Mucosa of descending colon (tissue), 3 donors: Measurements from ENCODE around the gene PCSK6. TPM values are rescaled to one million over a fixed set of nuclear protein-coding genes. Genes with fewer than 3 reads are reported as not detected.
A peak's percentile ranks its signal among the peaks of the same experiment; 100 is the strongest.

ENCODE experiments used
- ATAC-seq: fragments of 200-7000 bp; cut with Tn5 transposase; one replicate; pipeline ENCODE4 v1.9.1; 2020; ENCODE audit warnings: mild to moderate bottlenecking, moderate library complexity
- DNase-seq, 3 donors: peaks; one replicate each; pipeline ENCODE4 v3.0.0-alpha.2; 2020
- H3K36me3 ChIP-seq: fragments of 200-600 bp; one replicate; pipeline ENCODE4 v1.8.0; 2021; ENCODE audit warnings: low read depth, mild to moderate bottlenecking
- H3K4me1 ChIP-seq: fragments of 200-600 bp; one replicate; pipeline ENCODE4 v1.8.0; 2021; ENCODE audit warnings: low read depth, mild to moderate bottlenecking
- H3K4me3 ChIP-seq: fragments of 200-600 bp; one replicate; pipeline ENCODE4 v1.8.0; 2021; ENCODE audit warnings: mild to moderate bottlenecking
- H3K9me3 ChIP-seq: fragments of 200-600 bp; one replicate; pipeline ENCODE4 v1.8.0; 2021; ENCODE audit warnings: mild to moderate bottlenecking
- intact Hi-C, 2 donors: fragments of 100-400 bp; cut with DNase I in 1 of 2; cut with micrococcal nuclease in 1 of 2; formaldehyde crosslinking; loops; one replicate each; pipeline versions ENCODE4 v1.11.0 to v1.11.1; 2022; cut with DNase I, micrococcal nuclease
- long read RNA-seq, 2 donors: library from polyadenylated mRNA; unstranded; transcript quantifications; one replicate each; pipeline ENCODE4 v2.0.0, GENCODE V29; 2019 to 2021
- total RNA-seq, 3 donors: library from RNA; stranded (reverse); fragmentation: NEBNext Ultra II Directional in 2 of 3; extraction: Animal tissue kit (Norgen Biotek cat#: 25700) in 2 of 3; gene quantifications; one replicate each; pipeline versions ENCODE4 v1.2.1 to v1.2.4, GENCODE V29; 2021 to 2023
- TF ChIP-seq, protein P1 (sequence below): fragments of 200-600 bp; IDR thresholded peaks from one replicate; pipeline ENCODE4 v1.8.0; 2022; ENCODE audit warnings: antibody characterized with exemption, mild to moderate bottlenecking
- donor health status: DM: no; HTN: no; CAD: no; lungs with moderate emphysema.
- donor health status: DM: no; HTN: no; CAD: no.
- donor health status: DM: no; HTN: yes; CAD: no.

Gene PCSK6
- total RNA-seq, result 10 to 100 TPM; 21.3 to 58.4 (median 30.3) TPM
- long read RNA-seq, donor 1, full-length matches to known transcripts, result 4 of 14 reads
- long read RNA-seq, donor 1, partial matches to known transcripts, result 6 of 14 reads
- long read RNA-seq, donor 1, other reads (novel, unspliced or antisense), result 4 of 14 reads
- long read RNA-seq, donor 2, partial matches to known transcripts, result 2 of 6 reads
- long read RNA-seq, donor 2, other reads (novel, unspliced or antisense), result 3 of 6 reads

DNA sequence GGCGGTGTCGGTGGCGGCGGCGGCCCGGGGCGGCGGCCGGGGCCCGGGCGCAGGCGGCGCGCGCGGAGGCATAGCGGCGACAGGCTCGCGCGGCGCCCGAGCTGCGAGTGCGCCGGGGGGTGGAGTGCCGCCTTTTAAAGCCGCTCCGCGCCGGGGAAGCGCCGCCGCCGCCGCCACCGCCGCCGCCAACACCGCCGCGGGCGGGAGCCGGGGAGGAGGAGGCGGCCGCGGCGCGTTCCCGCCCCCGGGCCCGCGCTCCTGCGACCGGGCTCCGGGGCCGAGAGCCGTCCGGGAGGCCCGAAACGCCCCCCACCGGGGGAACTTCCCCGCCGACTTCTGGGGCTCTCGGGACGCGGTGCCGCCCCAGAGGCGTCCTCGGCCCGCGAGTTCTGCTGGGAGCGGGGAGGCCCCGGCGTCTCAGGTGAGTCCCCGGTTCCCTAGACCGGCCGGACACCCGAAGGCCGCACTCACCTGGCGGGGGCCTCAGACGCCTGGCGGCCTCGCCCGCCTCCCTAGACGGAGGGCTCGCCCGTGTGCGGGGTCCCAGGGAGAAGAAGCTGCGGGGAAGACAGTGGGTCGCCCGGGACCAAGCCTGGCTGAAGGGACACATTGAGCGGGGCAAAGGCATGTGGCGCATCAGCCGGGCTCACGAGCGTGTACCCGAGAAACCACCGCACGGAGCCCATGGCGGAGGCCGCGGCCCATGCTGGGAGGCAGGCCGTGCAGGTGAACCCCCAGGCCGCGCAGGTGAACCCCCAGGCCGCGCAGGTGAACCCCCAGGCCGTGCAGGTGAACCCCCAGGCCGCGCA lies at the start of gene PCSK6:
Gene PCSK6, minus strand, starts transcription at position 109 of the 809 bp plus-strand sequence. Its CDS starts 37 bp downstream, at position 72.
- Histone ChIP-seq H3K4me3 (peak within 1 kb of the TSS; percentile 9), H3K9me3 (no peaks in the 10 kb centered on the region), H3K4me1 (no peaks in the 10 kb centered on the region), H3K36me3 (no peaks in the 10 kb centered on the region)
- DNase-seq (peak in 2 of 3 donors; percentile 54 to 77), ATAC-seq (peak; percentile 78)
- intact Hi-C loops, result no loop called here
- TF ChIP-seq, protein P1, sequence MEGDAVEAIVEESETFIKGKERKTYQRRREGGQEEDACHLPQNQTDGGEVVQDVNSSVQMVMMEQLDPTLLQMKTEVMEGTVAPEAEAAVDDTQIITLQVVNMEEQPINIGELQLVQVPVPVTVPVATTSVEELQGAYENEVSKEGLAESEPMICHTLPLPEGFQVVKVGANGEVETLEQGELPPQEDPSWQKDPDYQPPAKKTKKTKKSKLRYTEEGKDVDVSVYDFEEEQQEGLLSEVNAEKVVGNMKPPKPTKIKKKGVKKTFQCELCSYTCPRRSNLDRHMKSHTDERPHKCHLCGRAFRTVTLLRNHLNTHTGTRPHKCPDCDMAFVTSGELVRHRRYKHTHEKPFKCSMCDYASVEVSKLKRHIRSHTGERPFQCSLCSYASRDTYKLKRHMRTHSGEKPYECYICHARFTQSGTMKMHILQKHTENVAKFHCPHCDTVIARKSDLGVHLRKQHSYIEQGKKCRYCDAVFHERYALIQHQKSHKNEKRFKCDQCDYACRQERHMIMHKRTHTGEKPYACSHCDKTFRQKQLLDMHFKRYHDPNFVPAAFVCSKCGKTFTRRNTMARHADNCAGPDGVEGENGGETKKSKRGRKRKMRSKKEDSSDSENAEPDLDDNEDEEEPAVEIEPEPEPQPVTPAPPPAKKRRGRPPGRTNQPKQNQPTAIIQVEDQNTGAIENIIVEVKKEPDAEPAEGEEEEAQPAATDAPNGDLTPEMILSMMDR, result no peak

DNA sequence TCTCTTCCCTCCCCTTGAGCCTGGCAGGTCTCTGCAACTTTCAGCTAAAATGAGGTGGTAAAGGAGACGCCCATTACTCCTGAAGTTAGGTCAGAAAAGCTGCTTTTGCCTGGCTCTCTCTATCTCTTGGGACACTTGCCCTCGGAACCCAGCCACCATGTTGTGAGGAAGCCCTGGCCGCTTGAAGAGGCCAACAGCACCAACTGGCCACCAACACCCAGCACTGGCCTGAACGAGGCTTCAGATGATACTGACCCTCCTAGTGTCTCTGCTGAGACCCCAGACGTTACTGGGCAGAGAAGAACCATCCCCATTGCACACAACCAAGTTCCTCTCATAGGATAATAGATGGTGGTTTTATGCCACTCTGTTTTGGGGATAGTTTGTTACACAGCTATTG lies 49.5 kb upstream of the PCSK6 start:
- H3K9me3 ChIP-seq, result no peaks in the 10 kb centered on the region
- H3K4me1 ChIP-seq, result no peaks in the 10 kb centered on the region
- no peak overlapping the region for H3K4me3 ChIP-seq
- ATAC-seq (no peak), DNase-seq (no peak)
- no peaks in the 10 kb centered on the region for H3K36me3 ChIP-seq
- intact Hi-C loops, result no loop called here
- TF ChIP-seq, protein P1, result no peak

DNA sequence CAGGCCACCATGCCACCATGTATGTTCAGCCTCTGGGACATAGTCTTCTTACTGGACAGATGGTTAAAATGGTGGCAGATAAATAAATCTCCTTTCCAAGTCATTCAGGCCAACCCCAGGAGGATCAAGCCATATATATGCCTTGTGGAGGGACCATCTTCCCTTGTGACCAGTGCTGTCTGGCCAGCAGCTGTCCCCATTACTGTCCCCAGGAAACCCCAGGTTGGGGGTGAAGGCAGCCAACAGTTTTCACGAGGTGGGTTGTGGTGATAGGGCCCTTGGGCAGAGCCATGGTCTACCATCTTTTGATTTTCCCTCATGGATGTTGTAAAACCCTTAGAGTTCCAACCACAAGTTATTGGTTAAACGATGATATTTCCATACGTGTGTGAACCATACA lies 48.7 kb upstream of the PCSK6 start:
- ATAC-seq (no peak), DNase-seq (no peak)
- Histone ChIP-seq H3K9me3 (no peaks in the 10 kb centered on the region), H3K36me3 (no peaks in the 10 kb centered on the region), H3K4me3 (no peak overlapping the region), H3K4me1 (no peaks in the 10 kb centered on the region)
- intact Hi-C loops, result no loop called here
- TF ChIP-seq, protein P1, result no peak

DNA sequence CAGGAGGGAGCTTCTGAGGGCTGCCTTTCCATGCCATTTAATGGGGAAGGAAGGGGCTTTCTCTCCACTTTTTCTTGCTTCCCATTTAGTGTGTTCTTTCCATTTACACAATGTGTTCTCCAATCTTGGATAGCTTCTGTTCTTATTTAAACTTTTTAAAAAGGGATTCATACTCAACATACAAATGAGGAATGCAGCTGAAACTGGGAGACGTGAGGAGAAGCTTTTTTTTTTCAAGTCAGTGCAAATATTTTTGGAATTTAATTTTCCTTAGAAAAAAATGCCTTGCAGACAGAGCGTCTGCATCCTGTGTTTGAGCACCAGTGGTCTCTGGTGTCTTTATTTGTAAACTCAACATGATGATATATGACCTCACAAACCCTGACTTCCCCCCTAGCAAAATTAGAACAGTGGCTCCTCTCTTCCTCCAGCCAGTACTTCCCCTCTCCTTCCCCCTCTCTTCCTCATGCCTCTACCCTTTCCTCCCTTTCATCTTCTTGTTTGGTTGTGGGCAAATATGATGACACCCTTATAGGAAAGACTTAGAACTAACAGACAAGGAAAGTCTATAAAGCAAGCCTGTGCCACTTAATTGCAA lies 48.1 kb upstream of the PCSK6 start:
- Histone ChIP-seq H3K36me3 (no peaks in the 10 kb centered on the region), H3K4me3 (no peak overlapping the region), H3K9me3 (no peaks in the 10 kb centered on the region), H3K4me1 (no peaks in the 10 kb centered on the region)
- TF ChIP-seq, protein P1, result no peak
- DNase-seq, result no peak
- ATAC-seq, result no peak
- intact Hi-C loops, result no loop called here

DNA sequence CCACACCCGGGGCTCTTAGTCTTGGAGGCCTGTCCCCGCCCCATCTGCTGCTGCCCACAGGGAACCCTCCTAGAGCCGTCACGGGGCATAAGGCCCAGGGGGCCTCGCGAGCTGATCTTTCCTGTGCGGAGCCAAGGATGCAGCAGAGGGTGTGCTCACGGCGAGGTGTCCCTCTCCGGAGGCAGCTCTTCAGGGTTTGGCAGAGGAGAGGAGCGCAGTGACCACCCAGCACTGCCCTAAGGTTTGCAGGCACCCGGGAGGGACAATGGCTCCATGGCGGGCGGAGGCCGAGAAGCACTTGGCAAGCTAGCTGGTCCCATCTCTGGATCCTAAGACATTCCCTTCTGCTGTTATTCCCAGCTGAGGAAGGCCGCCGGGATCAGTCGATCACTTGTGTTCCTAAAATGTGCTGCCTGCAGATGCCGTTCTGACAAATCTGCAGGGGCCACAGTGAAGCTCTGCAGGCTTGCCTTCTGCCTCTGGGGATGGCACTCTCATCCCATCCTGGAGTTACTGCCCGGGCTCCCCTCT lies 47.4 kb upstream of the PCSK6 start:
- ATAC-seq (no peak), DNase-seq (peak in 1 of 3 donors; percentile 1)
- TF ChIP-seq, protein P1, result no peak

More for the DNA sequence above, 47.4 kb upstream of the PCSK6 start:
- Histone ChIP-seq H3K9me3 (no peaks in the 10 kb centered on the region), H3K4me1 (no peaks in the 10 kb centered on the region), H3K36me3 (no peaks in the 10 kb centered on the region), H3K4me3 (no peak overlapping the region)
- intact Hi-C loops, result no loop called here
